ENCODE measurements around the gene KCNQ5. TPM values are rescaled to one million over a fixed set of nuclear protein-coding genes. Genes with fewer than 3 reads are reported as not detected.

Gene KCNQ5
- total RNA-seq, 1 donor from 2014 or later: 10.1 TPM

DNA sequence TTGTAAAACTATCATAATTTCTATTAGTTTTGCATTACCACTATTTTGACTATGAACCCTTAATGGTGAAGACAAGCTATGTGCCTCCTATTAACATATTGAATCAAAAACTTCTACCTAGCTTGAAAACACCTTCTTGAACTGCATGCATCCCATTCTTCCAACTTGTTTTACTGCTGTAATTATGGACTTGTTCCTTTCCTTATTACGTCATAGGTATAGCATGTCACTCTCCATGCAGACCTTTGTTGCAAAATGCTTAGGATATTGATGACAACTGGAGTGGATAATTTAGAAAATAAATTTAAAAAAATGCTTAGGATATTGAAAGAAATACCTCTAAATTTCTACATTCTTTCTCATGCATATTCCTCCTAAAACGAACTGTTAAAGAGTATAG, 219.3 kb downstream of the KCNQ5 start:
- intact Hi-C loops (cut with micrococcal nuclease): no loop called here
- no peaks in the 10 kb centered on the region for H3K27me3 Mint-ChIP-seq
- H3K36me3 Mint-ChIP-seq (ENCODE audit: low read depth): no peaks in the 10 kb centered on the region
- no peak overlapping the region for H3K4me3 Mint-ChIP-seq
- DNase-seq (no peak), ATAC-seq (ENCODE audit: low read depth) (no peak)
- H3K9me3 Mint-ChIP-seq: no peaks in the 10 kb centered on the region
- no peaks in the 10 kb centered on the region for H3K4me1 Mint-ChIP-seq
- CTCF ChIA-PET: no interaction called here
- POLR2A ChIA-PET: no interaction called here
- TF ChIP-seq CTCF (IDR thresholded peaks at IDR 0.05): no peak
- no peak overlapping the region for H3K27ac Mint-ChIP-seq

- TF ChIP-seq CTCF (IDR thresholded peaks at IDR 0.05): no peak
- H3K36me3 Mint-ChIP-seq (ENCODE audit: low read depth): no peaks in the 10 kb centered on the region
- H3K9me3 Mint-ChIP-seq: no peaks in the 10 kb centered on the region
- POLR2A ChIA-PET: no interaction called here
- H3K27ac Mint-ChIP-seq: no peak overlapping the region
- H3K4me1 Mint-ChIP-seq: no peaks in the 10 kb centered on the region
- DNase-seq: no peak
- intact Hi-C loops (cut with micrococcal nuclease): no loop called here
- no peaks in the 10 kb centered on the region for H3K27me3 Mint-ChIP-seq
- CTCF ChIA-PET: no interaction called here
- no peak overlapping the region for H3K4me3 Mint-ChIP-seq
- no peak for ATAC-seq (ENCODE audit: low read depth)
Measured at GRCh38 chr6:72842140-72842539, 220.3 kb downstream of the KCNQ5 start.

GRCh38 chr6:72844614-72845013, 222.8 kb downstream of the KCNQ5 start:
- CTCF ChIA-PET: no interaction called here
- H3K27ac Mint-ChIP-seq: no peak overlapping the region
- POLR2A ChIA-PET: no interaction called here
- peaks cover 5% of the 10 kb centered on the region for H3K36me3 Mint-ChIP-seq (ENCODE audit: low read depth)
- intact Hi-C loops (cut with micrococcal nuclease): no loop called here
- no peak for DNase-seq
- H3K27me3 Mint-ChIP-seq: no peaks in the 10 kb centered on the region
- no peaks in the 10 kb centered on the region for H3K4me1 Mint-ChIP-seq
- H3K9me3 Mint-ChIP-seq: peaks cover 3% of the 10 kb centered on the region
- TF ChIP-seq CTCF (IDR thresholded peaks at IDR 0.05): no peak
- ATAC-seq (ENCODE audit: low read depth): no peak
- H3K4me3 Mint-ChIP-seq: no peak overlapping the region

GRCh38 chr6:72849346-72849745, 227.5 kb downstream of the KCNQ5 start:
- H3K4me3 Mint-ChIP-seq: no peak overlapping the region
- intact Hi-C loops (cut with micrococcal nuclease): no loop called here
- H3K9me3 Mint-ChIP-seq: peaks cover 3% of the 10 kb centered on the region
- H3K36me3 Mint-ChIP-seq (ENCODE audit: low read depth): peaks cover 5% of the 10 kb centered on the region
- no peak for ATAC-seq (ENCODE audit: low read depth)
- H3K4me1 Mint-ChIP-seq: no peaks in the 10 kb centered on the region
- POLR2A ChIA-PET: no interaction called here
- DNase-seq: no peak
- H3K27me3 Mint-ChIP-seq: no peaks in the 10 kb centered on the region
- no peak for TF ChIP-seq CTCF (IDR thresholded peaks at IDR 0.05)
- CTCF ChIA-PET: no interaction called here
- H3K27ac Mint-ChIP-seq: no peak overlapping the region

GRCh38 chr6:72850040-72850439, 228.2 kb downstream of the KCNQ5 start:
- H3K27ac Mint-ChIP-seq: no peak overlapping the region
- peaks cover 3% of the 10 kb centered on the region for H3K9me3 Mint-ChIP-seq
- H3K36me3 Mint-ChIP-seq (ENCODE audit: low read depth): peaks cover 5% of the 10 kb centered on the region
- no peak overlapping the region for H3K4me3 Mint-ChIP-seq
- H3K27me3 Mint-ChIP-seq: no peaks in the 10 kb centered on the region
- no peak for TF ChIP-seq CTCF (IDR thresholded peaks at IDR 0.05)
- H3K4me1 Mint-ChIP-seq: no peaks in the 10 kb centered on the region
- ChIA-PET CTCF (no interaction called here), POLR2A (no interaction called here)
- intact Hi-C loops (cut with micrococcal nuclease): no loop called here
- DNase-seq (no peak), ATAC-seq (ENCODE audit: low read depth) (no peak)

Data from activated B cell treated with CpG ODN at 0.5 μM for 24 hours (primary cell).